C4-2B (cell line): ENCODE results near the gene TNPO2.
A peak's percentile ranks its signal among the peaks of the same experiment; 100 is the strongest.

Source experiments
- H3K27ac ChIP-seq: fragments of 450-650 bp; 2 replicates; pipeline ENCODE4 v1.5.1; 2017
- ZFX ChIP-seq: fragments of 450-650 bp; IDR thresholded peaks from 2 replicates; pipeline ENCODE4 v1.6.1; 2017
- TF ChIP-seq, protein P1 (sequence below): fragments of 450-650 bp; conservative IDR thresholded peaks from 2 replicates; pipeline ENCODE4 v1.5.1; 2017; ENCODE audit warnings: mild to moderate bottlenecking

The TNPO2 gene

DNA sequence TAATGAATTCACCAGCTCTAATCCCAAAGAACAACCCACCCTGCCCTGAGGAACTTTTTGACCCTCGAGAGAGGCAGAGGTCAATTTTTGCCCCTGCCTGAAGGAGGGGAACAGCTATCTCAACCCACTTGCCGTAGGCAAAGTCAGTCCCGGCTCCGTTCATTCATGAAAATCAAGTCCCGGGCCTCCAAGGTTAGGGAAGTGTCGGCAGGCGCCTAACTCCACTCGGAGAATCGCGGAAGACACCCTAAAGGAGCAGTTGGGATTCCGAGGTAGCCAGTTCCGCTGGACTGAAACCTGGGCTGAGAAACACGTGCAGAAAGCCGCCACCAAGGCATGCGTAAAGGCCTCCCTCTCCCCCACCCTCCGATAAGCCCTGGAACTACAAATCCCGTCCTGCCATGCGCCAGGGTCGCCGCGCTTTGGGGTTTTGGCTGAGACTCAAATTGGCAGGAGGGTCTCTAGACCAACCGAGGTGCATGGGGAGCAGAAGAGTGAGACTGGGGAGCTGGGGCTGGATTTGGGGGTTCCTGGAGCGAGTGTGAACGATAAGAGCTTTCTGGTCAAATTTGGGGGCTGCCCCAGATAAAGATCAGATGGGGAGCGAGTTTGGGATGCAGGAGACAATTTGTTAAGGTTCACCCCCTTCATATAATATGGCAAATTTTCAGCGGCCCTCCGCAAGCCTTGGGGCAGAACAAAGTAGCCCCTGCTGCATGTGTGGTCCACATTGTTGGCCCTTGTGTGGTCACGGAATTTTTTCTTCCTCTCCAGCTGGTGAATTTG, at the start of gene TNPO2:
TNPO2 (minus strand) TSS at position 292 of the 786 bp plus-strand sequence. CDS start 2,955 bp downstream, outside the sequence.
- TF ChIP-seq, protein P1, sequence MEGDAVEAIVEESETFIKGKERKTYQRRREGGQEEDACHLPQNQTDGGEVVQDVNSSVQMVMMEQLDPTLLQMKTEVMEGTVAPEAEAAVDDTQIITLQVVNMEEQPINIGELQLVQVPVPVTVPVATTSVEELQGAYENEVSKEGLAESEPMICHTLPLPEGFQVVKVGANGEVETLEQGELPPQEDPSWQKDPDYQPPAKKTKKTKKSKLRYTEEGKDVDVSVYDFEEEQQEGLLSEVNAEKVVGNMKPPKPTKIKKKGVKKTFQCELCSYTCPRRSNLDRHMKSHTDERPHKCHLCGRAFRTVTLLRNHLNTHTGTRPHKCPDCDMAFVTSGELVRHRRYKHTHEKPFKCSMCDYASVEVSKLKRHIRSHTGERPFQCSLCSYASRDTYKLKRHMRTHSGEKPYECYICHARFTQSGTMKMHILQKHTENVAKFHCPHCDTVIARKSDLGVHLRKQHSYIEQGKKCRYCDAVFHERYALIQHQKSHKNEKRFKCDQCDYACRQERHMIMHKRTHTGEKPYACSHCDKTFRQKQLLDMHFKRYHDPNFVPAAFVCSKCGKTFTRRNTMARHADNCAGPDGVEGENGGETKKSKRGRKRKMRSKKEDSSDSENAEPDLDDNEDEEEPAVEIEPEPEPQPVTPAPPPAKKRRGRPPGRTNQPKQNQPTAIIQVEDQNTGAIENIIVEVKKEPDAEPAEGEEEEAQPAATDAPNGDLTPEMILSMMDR = no peak
- peak; percentile 34; the same call in 1 of the 2 replicates for TF ChIP-seq ZFX
- H3K27ac ChIP-seq = peak within 1 kb of the TSS; percentile 92

DNA sequence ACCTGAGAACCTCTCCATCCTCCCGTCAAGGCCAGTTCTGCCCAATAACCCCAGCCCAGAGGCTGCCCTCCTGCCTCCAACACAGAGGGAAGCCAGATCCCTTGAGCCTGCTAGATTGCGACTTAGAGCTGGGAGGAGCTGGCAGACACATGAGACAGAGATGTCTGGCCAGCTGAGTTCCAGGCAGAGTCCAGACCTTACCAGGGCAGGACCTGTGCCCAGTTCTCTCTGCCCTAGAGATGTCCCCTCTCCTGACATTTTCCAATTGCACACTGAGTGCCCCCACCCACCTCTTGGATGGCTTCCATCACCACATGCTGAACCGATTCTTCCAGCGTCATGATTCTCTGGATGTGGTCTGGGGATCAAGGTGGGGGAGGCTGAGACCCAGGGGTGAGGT, 48.6 kb upstream of the TNPO2 start:
- no peak for TF ChIP-seq ZFX
- TF ChIP-seq, protein P1 = no peak
- H3K27ac ChIP-seq = no peak overlapping the region

DNA sequence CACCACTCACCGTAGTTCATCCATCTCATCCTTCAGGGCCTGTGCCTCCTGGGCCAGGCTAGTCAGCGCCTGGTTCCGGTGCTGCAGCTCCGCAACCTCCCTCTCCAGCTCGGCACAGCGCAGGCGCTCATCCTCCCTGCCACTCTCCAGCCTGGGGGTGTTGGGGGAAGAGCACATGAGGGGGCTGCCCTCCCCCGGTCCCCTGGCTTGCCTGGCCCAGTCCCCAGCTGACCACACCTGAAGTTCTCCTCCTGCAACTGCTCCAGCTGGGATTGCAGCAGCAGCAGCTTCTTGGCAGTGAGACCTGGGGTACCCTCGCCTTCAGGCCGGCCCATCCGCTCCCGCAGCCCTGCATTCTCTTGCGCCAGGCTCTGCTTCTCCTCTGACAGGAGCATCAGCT, 47.2 kb upstream of the TNPO2 start:
- TF ChIP-seq, protein P1 = no peak
- TF ChIP-seq ZFX = no peak
- H3K27ac ChIP-seq = no peak overlapping the region

GRCh38 chr19:12769689-12770088, 46.0 kb upstream of the TNPO2 start:
- TF ChIP-seq ZFX = no peak
- TF ChIP-seq, protein P1 = no peak
- no peak overlapping the region for H3K27ac ChIP-seq

GRCh38 chr19:12767666-12768065, 43.9 kb upstream of the TNPO2 start:
- TF ChIP-seq ZFX = no peak
- TF ChIP-seq, protein P1 = no peak
- no peak overlapping the region for H3K27ac ChIP-seq

- no peak overlapping the region for H3K27ac ChIP-seq
- TF ChIP-seq ZFX = no peak
- TF ChIP-seq, protein P1 = no peak
Measured at GRCh38 chr19:12767150-12767549, 43.4 kb upstream of the TNPO2 start.

DNA sequence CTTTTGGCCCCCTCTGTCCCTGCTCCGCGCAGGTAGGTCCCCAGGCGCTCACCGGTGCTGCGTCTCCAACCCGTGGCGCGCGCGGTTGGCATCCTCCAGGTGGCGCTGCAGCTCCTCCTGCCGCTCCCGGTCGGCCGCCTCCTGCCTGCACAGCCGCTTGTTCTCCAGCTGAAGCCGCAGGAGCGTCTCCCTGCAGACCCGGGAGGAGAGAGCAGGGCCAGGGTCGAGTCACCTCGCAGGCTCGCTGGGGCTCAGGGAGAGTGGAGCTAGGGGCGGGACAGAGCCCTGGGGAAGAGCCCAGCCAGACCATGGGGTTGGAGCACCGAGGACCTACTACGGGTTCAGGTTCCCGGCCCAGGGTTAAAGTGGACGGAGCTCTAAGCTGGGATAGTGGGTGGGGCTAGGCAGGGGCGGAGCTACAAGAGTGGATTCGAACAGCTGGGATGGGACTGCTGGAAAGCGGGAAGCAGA, 42.4 kb upstream of the TNPO2 start:
- TF ChIP-seq ZFX = no peak
- TF ChIP-seq, protein P1 = no peak; the same call in 1 of the 2 replicates
- H3K27ac ChIP-seq = no peak overlapping the region
